Measurements from ENCODE around the gene KCNC1.

DNA sequence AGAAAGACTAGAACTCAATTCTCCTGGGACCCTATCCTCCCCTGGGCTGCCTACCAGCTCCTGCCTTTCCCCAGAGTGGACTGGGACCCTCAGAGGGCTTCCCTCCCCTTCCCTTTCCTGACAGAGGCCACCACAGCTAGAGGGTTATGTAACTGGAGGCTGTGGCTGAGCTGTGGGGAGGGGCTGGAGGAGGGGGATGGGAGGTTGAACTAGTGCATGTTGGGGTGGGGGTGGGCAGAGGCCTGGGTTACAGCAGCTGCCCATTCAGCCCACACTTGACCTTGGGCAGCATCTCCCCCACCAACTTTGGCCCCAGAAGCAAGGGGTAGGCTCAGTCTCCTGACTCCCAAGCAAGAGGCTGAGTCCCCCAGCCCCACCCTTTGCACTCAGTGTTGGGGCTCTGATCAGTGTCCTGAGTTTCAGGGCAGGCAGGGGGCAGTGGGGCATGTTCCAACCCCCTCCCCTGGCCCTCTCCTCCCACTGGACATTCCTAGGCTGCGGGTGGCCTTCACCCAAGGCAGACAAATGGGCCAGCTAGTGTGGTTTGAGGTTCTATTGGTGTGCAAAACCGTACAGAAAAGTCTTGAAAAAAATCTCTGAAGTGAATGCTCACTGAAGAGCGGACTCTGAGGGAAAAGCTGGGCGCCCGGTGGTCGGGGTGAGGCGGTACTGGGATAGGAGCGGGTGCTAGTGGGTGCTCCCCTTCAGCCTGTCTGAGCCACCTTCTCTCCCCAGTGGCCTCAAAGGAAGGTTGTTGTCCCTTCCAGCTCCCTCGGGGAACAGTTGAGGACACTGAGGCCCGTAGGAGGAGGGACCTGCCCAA lies 3.8 kb downstream of the KCNC1 start:
- TF ChIP-seq POLR2AphosphoS5 (IDR thresholded peaks at IDR 0.05; ENCODE audit: low read depth, low read length) (no peak), FOXP2 (optimal IDR thresholded peaks at IDR 0.05; ENCODE audit: borderline replicate concordance, extremely low read depth, extremely low read length, insufficient read depth) (no peak)
